Choroid plexus epithelial cell (primary cell): ENCODE data around the gene MANF.

Experiments used
- DNase-seq: peaks from one replicate; pipeline ENCODE4 v3.0.0-alpha.2; 2010; ENCODE audit warnings: low read depth
- H3K4me3 ChIP-seq: 2 replicates; pipeline ENCODE4 v1.5.1; 2011; ENCODE audit warnings: low read depth, mild to moderate bottlenecking, control low read depth, low read length, moderate library complexity
- CTCF ChIP-seq: conservative IDR thresholded peaks from 2 replicates; pipeline ENCODE4 v1.5.1; 2011; ENCODE audit warnings: low read depth, mild to moderate bottlenecking, control low read depth, inconsistent platforms, low read length, moderate library complexity

Gene MANF

DNA sequence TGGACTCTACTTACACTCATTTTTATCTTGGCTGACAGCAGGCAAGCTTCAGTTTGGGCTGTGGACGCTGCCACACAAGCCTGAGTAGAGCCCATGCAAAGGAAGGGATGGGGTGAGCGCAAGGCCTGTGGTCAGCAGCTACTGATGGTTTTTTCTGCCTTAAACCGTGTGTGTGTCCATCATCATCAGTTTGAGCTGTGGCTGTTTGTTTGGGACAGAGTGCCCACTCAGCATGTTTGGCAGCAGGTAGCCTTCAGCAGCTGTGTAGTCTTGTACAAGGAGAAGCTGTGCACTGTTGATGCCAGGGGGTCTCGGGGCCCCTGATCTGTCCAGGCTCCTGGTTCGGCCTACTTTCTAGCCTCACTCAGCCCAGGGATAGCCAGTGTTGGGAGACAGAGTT, 9.4 kb downstream of the MANF start:
- no peak for DNase-seq
- no peak for TF ChIP-seq CTCF
- H3K4me3 ChIP-seq: no peak overlapping the region

DNA sequence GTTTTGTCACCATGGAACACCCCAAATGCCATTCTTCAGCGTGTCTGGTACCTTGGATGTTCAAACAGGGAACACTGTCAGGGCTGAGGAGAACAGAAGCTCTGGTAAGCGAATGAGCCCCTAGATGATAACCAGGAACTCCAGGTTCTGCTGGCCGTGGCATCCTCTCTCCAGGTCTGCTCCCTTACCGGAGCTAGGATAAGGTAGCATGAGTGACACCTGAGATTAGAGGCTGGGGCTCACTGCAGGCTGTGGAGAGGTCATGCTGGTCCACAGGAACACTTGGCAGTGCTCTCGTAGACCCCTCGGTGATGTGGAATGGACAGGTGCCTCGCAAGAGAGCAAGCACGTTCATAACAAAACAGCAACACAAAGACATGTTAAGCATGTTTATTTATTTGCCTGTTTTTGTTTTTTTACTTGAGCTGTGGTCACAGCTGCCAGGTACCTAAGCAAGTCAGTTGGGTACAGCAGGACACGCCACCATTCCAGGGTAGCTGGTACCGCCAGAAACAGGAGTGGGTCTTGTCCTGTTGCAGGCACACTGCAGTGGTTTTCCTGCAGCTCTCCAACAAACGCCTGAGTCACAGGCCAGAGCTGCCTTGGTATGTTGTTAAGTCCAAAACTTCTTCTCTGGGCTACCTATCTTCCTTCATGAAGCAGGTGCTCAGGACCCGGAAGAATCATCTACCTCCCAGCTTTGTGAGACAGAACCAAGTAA, 10.6 kb downstream of the MANF start:
- H3K4me3 ChIP-seq: no peak overlapping the region
- TF ChIP-seq CTCF: no peak
- no peak for DNase-seq

DNA sequence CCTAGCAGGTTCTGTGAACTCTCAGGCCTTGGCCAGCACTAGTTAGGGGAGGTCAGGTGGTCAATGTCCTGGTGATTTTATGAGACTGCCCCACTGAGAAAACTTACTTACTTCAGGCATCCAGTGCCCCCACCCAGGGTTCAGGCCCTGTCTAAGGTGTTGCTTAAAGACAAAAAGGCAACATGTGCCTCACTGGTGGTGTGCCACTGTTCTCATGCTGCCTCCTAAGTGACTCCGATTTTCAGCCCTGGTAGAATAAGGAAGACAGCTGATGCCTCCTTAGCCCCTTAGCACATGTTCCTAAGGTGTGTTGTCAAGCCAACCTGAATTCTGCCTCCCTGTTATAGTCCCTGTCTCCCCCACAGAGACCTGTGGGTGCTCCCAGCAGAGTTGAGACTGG, 11.3 kb downstream of the MANF start:
- TF ChIP-seq CTCF: no peak
- no peak overlapping the region for H3K4me3 ChIP-seq
- no peak for DNase-seq

DNA sequence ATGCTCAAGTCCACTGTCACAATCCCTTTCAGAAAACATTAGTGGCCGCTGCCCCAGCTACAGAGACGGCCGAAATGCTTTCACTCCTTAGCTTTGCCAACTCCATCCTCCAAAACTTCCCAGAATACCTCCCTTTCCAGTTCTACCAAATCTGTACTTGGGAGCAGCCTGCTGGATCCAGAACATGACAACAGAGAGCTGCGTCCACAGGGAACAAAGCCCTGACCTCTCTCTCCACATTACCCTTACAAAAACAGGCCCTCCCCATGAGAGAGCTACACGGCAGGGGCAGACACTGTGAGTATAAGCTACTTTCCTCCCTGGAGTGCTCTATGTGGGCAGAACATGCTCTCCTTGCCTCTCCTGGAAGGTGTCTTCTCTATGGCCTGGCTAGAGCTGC, 12.3 kb downstream of the MANF start:
- H3K4me3 ChIP-seq: no peak overlapping the region
- no peak for TF ChIP-seq CTCF
- no peak for DNase-seq

GRCh38 chr3:51398595-51399310, 13.7 kb downstream of the MANF start:
- no peak overlapping the region for H3K4me3 ChIP-seq
- no peak for TF ChIP-seq CTCF
- DNase-seq: no peak

- no peak overlapping the region for H3K4me3 ChIP-seq
- DNase-seq: no peak
- TF ChIP-seq CTCF: no peak
Observed at GRCh38 chr3:51400166-51400565, 15.1 kb downstream of the MANF start.

- TF ChIP-seq CTCF: no peak
- no peak for DNase-seq
- H3K4me3 ChIP-seq: no peak overlapping the region
Observed at GRCh38 chr3:51401735-51402134, 16.6 kb downstream of the MANF start.
